HuH-7 (cell line): ENCODE measurements around the gene TSSK6.

Experiments used
- DNase-seq: peaks from one replicate; pipeline ENCODE4 v3.0.0; 2011; ENCODE audit warnings: low spot score

Gene TSSK6

GRCh38 chr19:19530889-19531288 is 15.5 kb upstream of the TSSK6 start:
- DNase-seq = no peak

- no peak for DNase-seq
These were observed 15.1 kb upstream of the TSSK6 start for GRCh38 chr19:19530423-19530804.

- DNase-seq = no peak
These were observed 14.6 kb upstream of the TSSK6 start for GRCh38 chr19:19529783-19530422.

GRCh38 chr19:19528721-19529490 is 13.6 kb upstream of the TSSK6 start, which contains the start of gene YJEFN3:
YJEFN3 (plus strand) TSS chr19:19528911; CDS start chr19:19528933, 22 bp downstream.
- no peak for DNase-seq

GRCh38 chr19:19527674-19528625 is 12.6 kb upstream of the TSSK6 start:
- no peak for DNase-seq

GRCh38 chr19:19527371-19527656 is 12.0 kb upstream of the TSSK6 start:
- DNase-seq = no peak

GRCh38 chr19:19526581-19527370 is 11.4 kb upstream of the TSSK6 start:
- DNase-seq = no peak

GRCh38 chr19:19525611-19526380 is 10.4 kb upstream of the TSSK6 start:
- no peak for DNase-seq

- no peak for DNase-seq
These were observed 8.7 kb upstream of the TSSK6 start for GRCh38 chr19:19524053-19524452.

- no peak for DNase-seq
These were observed 7.8 kb upstream of the TSSK6 start for GRCh38 chr19:19523177-19523576.

- no peak for DNase-seq
These were observed 5.6 kb upstream of the TSSK6 start for GRCh38 chr19:19520989-19521388.

- DNase-seq = no peak
These were observed 1.9 kb upstream of the TSSK6 start for GRCh38 chr19:19517235-19517619.

- DNase-seq = peak; percentile 98
These were observed 533 bp upstream of the TSSK6 start, which contains the start of gene NDUFA13 for GRCh38 chr19:19515642-19516519. NDUFA13 (plus strand) TSS chr19:19516225; CDS start chr19:19516239, 14 bp downstream.

GRCh38 chr19:19514215-19514657 is 1.1 kb downstream of the TSSK6 start:
- DNase-seq = no peak

- DNase-seq = no peak
These were observed 1.7 kb downstream of the TSSK6 start for GRCh38 chr19:19513682-19514081.

- DNase-seq = no peak
These were observed 4.9 kb downstream of the TSSK6 start for GRCh38 chr19:19510432-19510831.

GRCh38 chr19:19508217-19508616 is 7.1 kb downstream of the TSSK6 start:
- no peak for DNase-seq

GRCh38 chr19:19507354-19507753 is 8.0 kb downstream of the TSSK6 start:
- no peak for DNase-seq

GRCh38 chr19:19506592-19506991 is 8.8 kb downstream of the TSSK6 start:
- no peak for DNase-seq
